IMR-90 (cell line): Measurements from ENCODE around the gene PRKCE. TPM values are rescaled to one million over a fixed set of nuclear protein-coding genes. Genes with fewer than 3 reads are reported as not detected.

Experiments
- ATAC-seq: fragments of 200-7000 bp; cut with Tn5 transposase; 2 replicates; pipeline ENCODE4 v1.9.1; 2020; ENCODE audit warnings: low read depth, mild to moderate bottlenecking, moderate library complexity
- BruUV-seq: library from RNA; stranded (reverse); fragments of 400-500 nt; replicated peaks from 2 replicates; lab custom pipeline; 2021; lab: Mats Ljungman, UMichigan
- CTCF ChIA-PET: fragments of 300-600 bp; formaldehyde crosslinking; extraction: SDS; loops from one replicate; lab custom pipeline; 2021; ENCODE audit warnings: antibody characterized with exemption; lab: Yijun Ruan, JAX
- POLR2A ChIA-PET: fragments of 300-600 bp; sonication (Branson Sonifier 250); formaldehyde crosslinking; loops from one replicate; lab custom pipeline; 2022; ENCODE audit warnings: antibody characterized with exemption; ENCODE audit not compliant: unreplicated experiment; lab: Charles Lee
- DNase-seq: peaks from one replicate; pipeline ENCODE4 v3.0.0; 2013
- H2AFZ ChIP-seq: replicated peaks from 2 replicates; pipeline ENCODE3; 2013; ENCODE audit warnings: low read length, mild to moderate bottlenecking; ENCODE audit not compliant: poor library complexity
- H2AK5ac ChIP-seq: 2 replicates; pipeline ENCODE4 v1.6.1; 2013; ENCODE audit warnings: low read depth, low read length, inconsistent platforms
- H2AK9ac ChIP-seq: replicated peaks from 2 replicates; pipeline ENCODE3; 2013; ENCODE audit warnings: mild to moderate bottlenecking, low read depth, low read length, moderate library complexity; ENCODE audit not compliant: poor library complexity
- H2BK120ac ChIP-seq: 2 replicates; pipeline ENCODE4 v1.6.1; 2013; ENCODE audit warnings: low read depth, low read length, inconsistent platforms
- H2BK15ac ChIP-seq: 3 replicates; pipeline ENCODE4 v1.6.1; 2013; ENCODE audit warnings: low read depth, low read length, inconsistent platforms
- H2BK20ac ChIP-seq: 2 replicates; pipeline ENCODE4 v1.6.1; 2013; ENCODE audit warnings: low read depth, mild to moderate bottlenecking, inconsistent platforms, low read length, moderate library complexity
- H2BK5ac ChIP-seq: 2 replicates; pipeline ENCODE4 v1.6.1; 2013; ENCODE audit warnings: mild to moderate bottlenecking, low read depth, low read length, inconsistent platforms; ENCODE audit not compliant: poor library complexity, severe bottlenecking
- H3K14ac ChIP-seq: replicated peaks from 2 replicates; pipeline ENCODE4 v1.6.1; 2013; ENCODE audit warnings: low read depth, low read length, inconsistent platforms
- H3K18ac ChIP-seq: 2 replicates; pipeline ENCODE4 v1.6.1; 2013; ENCODE audit warnings: low read depth, low read length, control low read depth
- H3K23ac ChIP-seq: 2 replicates; pipeline ENCODE4 v1.6.1; 2013; ENCODE audit warnings: low read depth, low read length, inconsistent platforms
- H3K27ac ChIP-seq: 2 replicates; pipeline ENCODE4 v1.5.1; 2013; ENCODE audit warnings: mild to moderate bottlenecking, control low read depth, low read length; ENCODE audit not compliant: insufficient read depth
- H3K27me3 ChIP-seq: 2 replicates; pipeline ENCODE4 v1.6.1; 2013; ENCODE audit warnings: low read length; ENCODE audit not compliant: control insufficient read depth, insufficient read depth
- H3K36me3 ChIP-seq: 2 replicates; pipeline ENCODE4 v1.6.1; 2013; ENCODE audit warnings: low read length, mixed read lengths; ENCODE audit not compliant: control insufficient read depth, insufficient read depth
- H3K4ac ChIP-seq: 2 replicates; pipeline ENCODE4 v1.6.1; 2013; ENCODE audit warnings: low read depth, low read length, inconsistent platforms
- H3K4me1 ChIP-seq: 2 replicates; pipeline ENCODE4 v1.6.1; 2013; ENCODE audit warnings: low read length, mixed read lengths; ENCODE audit not compliant: control insufficient read depth, insufficient read depth
- H3K4me2 ChIP-seq: 2 replicates; pipeline ENCODE4 v1.6.1; 2013; ENCODE audit warnings: low read depth, mild to moderate bottlenecking, control low read depth, low read length, moderate library complexity
- H3K4me3 ChIP-seq: 2 replicates; pipeline ENCODE4 v1.5.1; 2013; ENCODE audit warnings: low read depth, mild to moderate bottlenecking, control low read depth, low read length, moderate library complexity; ENCODE audit not compliant: insufficient read depth
- H3K56ac ChIP-seq: 2 replicates; pipeline ENCODE4 v1.6.1; 2013; ENCODE audit warnings: low read length, inconsistent platforms; ENCODE audit not compliant: insufficient read depth; ENCODE audit errors: extremely low read depth
- H3K79me1 ChIP-seq, 2 experiments: 2 replicates each; pipeline ENCODE4 v1.6.1; 2013; ENCODE audit warnings: low read length in 2 of 2, inconsistent platforms in 1 of 2, low read depth in 1 of 2
- H3K9ac ChIP-seq: 2 replicates; pipeline ENCODE4 v1.6.1; 2013; ENCODE audit warnings: low read depth, low read length, control low read depth
- H3K9me1 ChIP-seq: 2 replicates; pipeline ENCODE4 v1.6.1; 2013; ENCODE audit warnings: low read length, inconsistent platforms; ENCODE audit not compliant: insufficient read depth
- H3K9me3 ChIP-seq: 2 replicates; pipeline ENCODE4 v1.6.1; 2013; ENCODE audit warnings: low read length; ENCODE audit not compliant: control insufficient read depth, insufficient read depth
- H4K20me1 ChIP-seq: 2 replicates; pipeline ENCODE4 v1.6.1; 2013; ENCODE audit warnings: low read length, inconsistent platforms; ENCODE audit not compliant: insufficient read depth
- H4K5ac ChIP-seq: 2 replicates; pipeline ENCODE4 v1.6.1; 2013; ENCODE audit warnings: mild to moderate bottlenecking, low read depth, low read length, control low read depth
- H4K8ac ChIP-seq, 2 experiments: 2 replicates each; pipeline ENCODE4 v1.6.1; 2013; ENCODE audit warnings: low read depth in 2 of 2, low read length in 2 of 2, control low read depth in 1 of 2, inconsistent platforms in 1 of 2
- H4K91ac ChIP-seq: 2 replicates; pipeline ENCODE4 v1.6.1; 2013; ENCODE audit warnings: low read depth, low read length, inconsistent platforms; ENCODE audit not compliant: insufficient read depth
- CEBPB ChIP-seq: IDR thresholded peaks from 2 replicates; pipeline ENCODE4 v1.6.1; 2012; ENCODE audit warnings: low read depth, low read length, improper control_type of control experiment
- CHD1 ChIP-seq: IDR thresholded peaks from 2 replicates; pipeline ENCODE4 v1.6.1; 2012; ENCODE audit warnings: low read depth, low read length, improper control_type of control experiment
- MXI1 ChIP-seq: IDR thresholded peaks from 2 replicates; pipeline ENCODE4 v1.6.1; 2012; ENCODE audit warnings: low read depth, mild to moderate bottlenecking, low read length, moderate library complexity, borderline replicate concordance
- SMC3 ChIP-seq: fragments of 150-350 bp; IDR thresholded peaks from 2 replicates; pipeline ENCODE4 v1.6.1; 2016; ENCODE audit warnings: low read depth, mild to moderate bottlenecking, antibody characterized with exemption, low read length, moderate library complexity
- WGBS, 2 experiments: methylation state at CpG; one replicate each; pipeline versions ENCODE4 v1.1.5 to v1.1.7; 2013; ENCODE audit warnings: missing lambda C conversion rate in 2 of 2; ENCODE audit not compliant: insufficient read length in 1 of 2; ENCODE audit errors: extremely low coverage in 2 of 2; 5-methylcytosine and 5-hydroxymethylcytosine counted together
- dilution Hi-C: fragments of 300-500 bp; cut with HindIII; formaldehyde crosslinking; loops from one replicate; pipeline ENCODE4 v1.14.3; 2018; ENCODE audit warnings: low sequenced_read_pairs; ENCODE audit not compliant: unreplicated experiment
- in situ Hi-C: fragments of 300-500 bp; cut with MboI; formaldehyde crosslinking; loops from 3 replicates; pipeline ENCODE4 v1.14.3; 2019; ENCODE audit warnings: low sequenced_read_pairs, inconsistent platforms, mixed read lengths
- intact Hi-C: fragments of 100-400 bp; cut with micrococcal nuclease; formaldehyde crosslinking; loops from 2 replicates; pipeline ENCODE4 v1.10.0; 2022
- polyA plus RNA-seq, 3 experiments: library from polyadenylated mRNA; depleted of rRNA; stranded (reverse); fragments of >200 nt; gene quantifications; 2 replicates each; pipeline ENCODE4 v1.2.3, GENCODE V29; 2012; ENCODE audit warnings: low replicate concordance in 1 of 3
- total RNA-seq: library from RNA; depleted of rRNA; stranded (reverse); fragments of >200 nt; gene quantifications from 2 replicates; pipeline ENCODE4 v1.2.3, GENCODE V29; 2012
- TF ChIP-seq, protein P1 (sequence below): fragments of 150-350 bp; IDR thresholded peaks from 2 replicates; pipeline ENCODE4 v1.6.1; 2017; ENCODE audit warnings: mild to moderate bottlenecking, antibody characterized with exemption, low read length, low read depth

Gene PRKCE
- total and polyA plus RNA-seq, 2 of the 4 experiments (the other 2 are of a cell fraction), result 8.1 to 32.4 TPM

DNA sequence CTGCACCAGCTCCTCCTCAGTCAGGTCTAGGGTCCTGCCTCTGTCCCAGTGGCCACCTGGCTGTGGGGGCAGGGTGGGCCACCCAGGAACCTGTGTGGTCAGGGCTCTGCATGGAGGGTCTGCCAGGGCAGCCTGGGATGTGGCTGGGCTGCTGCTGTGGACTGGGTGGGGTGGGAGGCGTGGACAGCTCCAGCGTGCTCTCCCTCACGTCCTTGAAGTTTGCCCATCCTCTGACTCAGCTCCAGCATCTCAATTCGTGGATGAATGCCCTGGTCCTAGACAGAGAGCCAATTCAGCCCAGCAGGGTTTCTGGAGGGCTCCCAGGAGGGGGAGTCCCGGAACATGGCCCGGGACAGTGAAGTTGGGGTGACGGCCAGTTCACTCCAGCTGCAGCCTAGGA lies 581.4 kb downstream of the PRKCE start:
- no peaks in the 10 kb centered on the region for H3K9me1 ChIP-seq
- no peak overlapping the region for H3K9ac ChIP-seq
- TF ChIP-seq MXI1, result no peak
- TF ChIP-seq, protein P1, sequence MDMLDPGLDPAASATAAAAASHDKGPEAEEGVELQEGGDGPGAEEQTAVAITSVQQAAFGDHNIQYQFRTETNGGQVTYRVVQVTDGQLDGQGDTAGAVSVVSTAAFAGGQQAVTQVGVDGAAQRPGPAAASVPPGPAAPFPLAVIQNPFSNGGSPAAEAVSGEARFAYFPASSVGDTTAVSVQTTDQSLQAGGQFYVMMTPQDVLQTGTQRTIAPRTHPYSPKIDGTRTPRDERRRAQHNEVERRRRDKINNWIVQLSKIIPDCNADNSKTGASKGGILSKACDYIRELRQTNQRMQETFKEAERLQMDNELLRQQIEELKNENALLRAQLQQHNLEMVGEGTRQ, result no peak
- TF ChIP-seq CHD1, result no peak
- TF ChIP-seq CEBPB, result no peak
- no peak for TF ChIP-seq SMC3
- H2BK120ac ChIP-seq, result no peak overlapping the region
- POLR2A ChIA-PET, result no interaction called here
- CTCF ChIA-PET, result no interaction called here
- no peak overlapping the region for H2BK5ac ChIP-seq
- intact Hi-C loops, result no loop called here
- H3K36me3 ChIP-seq, result no peaks in the 10 kb centered on the region
- H3K23ac ChIP-seq, result no peak overlapping the region
- H3K79me1 ChIP-seq, result no peaks in the 10 kb centered on the region
- H3K4me1 ChIP-seq, result no peaks in the 10 kb centered on the region
- H3K14ac ChIP-seq, result no peak overlapping the region
- no peak overlapping the region for H2AFZ ChIP-seq
- ATAC-seq (peak; percentile 40; the same call in 1 of the 2 replicates), DNase-seq (no peak)
- no peak overlapping the region for H4K91ac ChIP-seq
- in situ Hi-C loops, result no loop called here
- dilution Hi-C loops, result no loop called here
- WGBS, 2 experiments, result 31% methylated on average over 3 of the region's 7 CpGs; no CpG with 5 or more reads in 1 of the 2 experiments
- no peak overlapping the region for H3K4me3 ChIP-seq
- no TSS peak for BruUV-seq
- H3K27ac ChIP-seq, result no peak overlapping the region
- no peak overlapping the region for H2BK20ac ChIP-seq
- H3K9me3 ChIP-seq, result no peaks in the 10 kb centered on the region
- no peaks in the 10 kb centered on the region for H4K20me1 ChIP-seq
- no peak overlapping the region for H4K8ac ChIP-seq
- H4K5ac ChIP-seq, result no peak overlapping the region
- H3K4me2 ChIP-seq, result no peak overlapping the region
- no peak overlapping the region for H2AK5ac ChIP-seq
- no peak overlapping the region for H3K4ac ChIP-seq
- no peak overlapping the region for H2BK15ac ChIP-seq
- H3K18ac ChIP-seq, result no peak overlapping the region
- H3K27me3 ChIP-seq, result peaks cover 37% of the 10 kb centered on the region
- no peak overlapping the region for H3K56ac ChIP-seq
- H2AK9ac ChIP-seq, result peak overlapping the region; percentile 31
